Left renal cortex interstitium (tissue), 4 donors: ENCODE results near the gene KIR2DL4. TPM values are rescaled to one million over a fixed set of nuclear protein-coding genes. Genes with fewer than 3 reads are reported as not detected.
"Not testable (repeated sequence)": the region's sequence is repeated elsewhere in the genome, so short reads cannot be mapped to it uniquely, and the experiment has no call there.

ENCODE experiments used
- DNase-seq, 4 donors: peaks; one replicate each; pipeline ENCODE4 v3.0.0-alpha.2; 2013; ENCODE audit warnings: low read depth in 4 of 4, low spot score in 2 of 4, missing footprints in 1 of 4
- polyA plus RNA-seq, 4 donors: library from polyadenylated mRNA; unstranded; fragments of 120-200 nt; gene quantifications; one replicate each; pipeline ENCODE4 v1.2.1, GENCODE V29; 2013; ENCODE audit not compliant: insufficient read length in 4 of 4

The KIR2DL4 gene
- polyA plus RNA-seq, 4 donors = not detected

DNA sequence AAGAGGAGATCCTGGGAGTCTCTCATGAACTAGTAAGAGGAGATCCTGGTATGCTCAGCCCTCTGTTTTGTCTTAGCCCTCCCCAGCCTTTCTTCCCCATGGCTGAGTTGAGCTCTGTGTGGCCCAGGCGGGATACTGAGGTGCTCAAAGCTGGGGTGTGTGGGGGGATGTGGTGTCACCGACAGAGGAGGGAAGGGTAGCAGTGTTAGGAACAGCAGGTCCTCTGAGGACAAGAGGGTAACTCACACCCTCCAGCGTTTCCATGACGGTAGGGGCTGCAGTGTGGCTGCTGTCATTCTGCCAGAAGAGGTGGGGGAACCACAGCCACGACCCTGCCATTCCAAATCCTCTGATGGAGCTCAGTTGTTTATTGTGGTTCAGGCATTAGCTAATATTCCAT is 691 bp downstream of the KIR2DL4 start:
- DNase-seq = no peak

GRCh38 chr19:54804571-54804970 is 1.2 kb downstream of the KIR2DL4 start:
- DNase-seq = no peak

- DNase-seq = no peak
Observed at GRCh38 chr19:54805665-54806515, 2.5 kb downstream of the KIR2DL4 start.

DNA sequence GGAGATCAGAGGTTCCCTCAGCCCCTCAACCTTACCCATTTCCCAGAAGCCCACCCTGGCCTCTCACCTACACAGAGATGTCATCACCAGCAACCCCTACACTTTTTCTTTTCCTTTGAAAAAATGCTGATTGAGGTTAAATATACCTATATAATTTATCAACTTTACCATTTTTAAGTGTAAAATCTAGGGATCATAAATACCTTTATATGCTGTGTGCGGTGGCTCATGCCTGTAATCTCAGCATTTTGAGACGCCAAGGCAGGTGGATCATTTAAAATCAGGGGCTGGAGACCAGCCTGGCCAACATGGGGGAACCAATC is 3.1 kb downstream of the KIR2DL4 start:
- no peak for DNase-seq

DNA sequence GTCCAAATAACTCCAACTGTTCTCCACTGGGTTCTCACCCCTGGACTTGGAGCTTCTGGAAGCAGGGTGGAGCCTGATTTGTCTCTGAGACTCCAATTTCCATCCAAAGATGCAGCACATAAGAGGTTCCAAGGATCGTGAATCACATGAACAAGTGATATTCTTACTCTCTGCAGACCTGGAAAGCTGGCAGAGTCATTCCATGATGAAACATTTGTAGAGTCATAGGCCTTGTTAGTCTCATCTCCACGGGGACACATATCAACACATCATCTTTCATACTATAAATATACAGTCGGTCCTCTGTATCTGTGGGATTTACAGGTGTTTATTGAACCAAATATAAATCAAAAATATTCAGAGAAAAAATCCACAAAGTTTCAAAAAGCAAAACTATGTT is 11.2 kb downstream of the KIR2DL4 start:
- not testable (repeated sequence) for DNase-seq

DNA sequence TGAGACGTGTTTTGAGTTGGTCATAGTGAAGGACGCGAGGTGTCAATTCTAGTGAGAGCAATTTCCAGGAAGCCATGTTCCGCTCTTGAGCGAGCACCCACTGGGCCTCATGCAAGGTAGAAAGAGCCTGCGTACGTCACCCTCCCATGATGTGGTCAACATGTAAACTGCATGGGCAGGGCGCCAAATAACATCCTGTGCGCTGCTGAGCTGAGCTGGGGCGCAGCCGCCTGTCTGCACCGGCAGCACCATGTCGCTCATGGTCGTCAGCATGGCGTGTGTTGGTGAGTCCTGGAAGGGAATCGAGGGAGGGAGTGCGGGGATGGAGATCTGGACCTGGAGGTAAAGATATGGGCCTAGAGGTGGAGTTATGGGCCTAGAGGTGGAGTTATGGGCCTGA is 12.8 kb downstream of the KIR2DL4 start, which contains the start of gene KIR3DL1:
KIR3DL1 (plus strand) TSS at position 218 of the 400 bp plus-strand sequence.
- DNase-seq = not testable (repeated sequence)

DNA sequence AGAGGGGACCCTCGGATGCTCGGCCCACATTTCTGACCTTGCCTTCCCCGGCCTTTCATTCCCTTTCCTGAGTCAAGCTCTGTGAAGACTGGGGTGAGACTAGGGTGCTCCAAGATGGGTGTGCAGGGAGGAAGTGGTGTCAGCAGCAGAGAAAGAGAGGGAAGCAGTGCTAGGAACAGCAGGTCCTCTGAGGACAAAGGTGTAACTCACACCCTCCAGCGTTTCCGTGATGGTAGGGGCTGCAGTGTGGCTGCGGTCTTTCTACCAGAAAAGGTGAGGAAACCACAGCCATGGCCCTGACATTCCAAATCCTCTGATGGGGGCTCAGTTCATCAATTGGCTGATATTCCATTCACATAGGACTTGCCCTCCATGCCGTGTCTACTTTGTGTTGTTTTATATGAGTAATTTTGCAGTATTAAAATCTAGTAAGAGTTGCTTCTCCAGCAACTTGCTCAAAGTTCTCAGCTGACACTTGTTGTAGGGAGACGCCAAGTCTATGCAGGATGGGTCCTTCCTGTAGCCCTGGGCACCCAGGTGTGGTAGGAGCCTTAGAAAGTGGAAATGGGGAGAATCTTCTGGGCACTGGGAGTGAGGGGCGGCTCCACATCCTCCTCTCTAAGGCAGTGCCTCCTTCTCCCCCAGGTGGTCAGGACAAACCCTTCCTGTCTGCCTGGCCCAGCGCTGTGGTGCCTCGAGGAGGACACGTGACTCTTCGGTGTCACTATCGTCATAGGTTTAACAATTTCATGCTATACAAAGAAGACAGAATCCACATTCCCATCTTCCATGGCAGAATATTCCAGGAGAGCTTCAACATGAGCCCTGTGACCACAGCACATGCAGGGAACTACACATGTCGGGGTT is 14.5 kb downstream of the KIR2DL4 start:
- DNase-seq = no peak

- not testable (repeated sequence) for DNase-seq
Observed at GRCh38 chr19:54824416-54824815, 21.0 kb downstream of the KIR2DL4 start.

DNA sequence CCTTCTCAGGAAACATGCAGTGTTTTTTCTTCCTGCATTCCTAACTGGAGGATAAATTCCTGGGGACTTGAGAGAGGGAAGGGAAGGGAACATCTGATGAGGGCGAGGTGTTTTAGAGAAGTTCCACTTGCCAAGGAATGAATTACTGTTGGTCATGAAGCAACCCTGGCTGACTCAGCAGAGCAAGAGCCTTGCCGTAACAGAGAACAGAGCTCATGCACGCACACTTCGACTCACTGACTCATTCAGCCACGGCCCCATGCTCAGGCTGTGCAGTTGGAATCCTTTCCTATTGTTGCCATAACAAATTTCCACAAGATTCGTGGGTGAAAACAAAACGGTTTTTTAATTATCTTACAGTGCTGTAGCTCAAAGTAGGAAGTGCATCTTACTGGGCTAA is 21.9 kb downstream of the KIR2DL4 start:
- not testable (repeated sequence) for DNase-seq

GRCh38 chr19:54828064-54828463 is 24.7 kb downstream of the KIR2DL4 start:
- DNase-seq = not testable (repeated sequence)

DNA sequence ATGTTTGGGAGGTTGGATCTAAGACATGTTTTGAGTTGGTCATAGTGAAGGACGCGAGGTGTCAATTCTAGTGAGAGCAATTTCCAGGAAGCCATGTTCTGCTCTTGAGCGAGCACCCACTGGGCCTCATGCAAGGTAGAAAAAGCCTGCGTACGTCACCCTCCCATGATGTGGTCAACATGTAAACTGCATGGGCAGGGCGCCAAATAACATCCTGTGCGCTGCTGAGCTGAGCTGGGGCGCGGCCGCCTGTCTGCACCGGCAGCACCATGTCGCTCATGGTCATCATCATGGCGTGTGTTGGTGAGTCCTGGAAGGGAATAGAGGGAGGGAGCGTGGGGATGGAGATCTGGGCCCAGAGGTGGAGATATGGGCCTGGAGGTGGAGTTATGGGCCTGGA is 29.1 kb downstream of the KIR2DL4 start, which contains the start of gene KIR2DS4:
KIR2DS4 (plus strand) TSS at position 181 of the 400 bp plus-strand sequence.
- not testable (repeated sequence) for DNase-seq

DNA sequence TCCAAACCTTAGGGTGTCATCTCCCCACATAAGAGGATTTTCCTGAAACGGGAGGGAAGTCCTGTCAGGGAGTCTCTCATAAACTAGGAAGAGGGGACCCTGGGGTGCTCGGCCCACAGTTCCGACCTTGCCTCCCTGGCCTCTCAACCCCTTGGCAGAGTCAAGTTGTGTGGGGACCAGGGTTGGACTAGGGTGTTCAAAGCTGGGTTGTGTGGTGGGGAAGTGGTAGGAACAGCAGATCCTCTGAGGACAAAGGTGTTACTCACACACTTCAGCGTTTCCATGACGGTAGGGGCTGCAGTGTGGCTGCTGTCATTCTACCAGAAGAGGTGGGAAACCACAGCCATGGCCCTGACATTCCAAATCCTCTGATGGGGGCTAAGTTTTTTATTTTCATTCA is 31.7 kb downstream of the KIR2DL4 start:
- DNase-seq = not testable (repeated sequence)

GRCh38 chr19:54837522-54837921 is 34.1 kb downstream of the KIR2DL4 start:
- not testable (repeated sequence) for DNase-seq

GRCh38 chr19:54843171-54843570 is 39.8 kb downstream of the KIR2DL4 start:
- DNase-seq = not testable (repeated sequence)

GRCh38 chr19:54850061-54850640 is 46.7 kb downstream of the KIR2DL4 start, which contains the start of gene KIR3DL2:
Gene KIR3DL2 (plus strand): TSS chr19:54850443. CDS start chr19:54850476, 33 bp downstream.
- not testable (repeated sequence) for DNase-seq

GRCh38 chr19:54850930-54851329 is 47.5 kb downstream of the KIR2DL4 start:
- no peak for DNase-seq

- no peak for DNase-seq
Observed at GRCh38 chr19:54851353-54851752, 47.9 kb downstream of the KIR2DL4 start.

DNA sequence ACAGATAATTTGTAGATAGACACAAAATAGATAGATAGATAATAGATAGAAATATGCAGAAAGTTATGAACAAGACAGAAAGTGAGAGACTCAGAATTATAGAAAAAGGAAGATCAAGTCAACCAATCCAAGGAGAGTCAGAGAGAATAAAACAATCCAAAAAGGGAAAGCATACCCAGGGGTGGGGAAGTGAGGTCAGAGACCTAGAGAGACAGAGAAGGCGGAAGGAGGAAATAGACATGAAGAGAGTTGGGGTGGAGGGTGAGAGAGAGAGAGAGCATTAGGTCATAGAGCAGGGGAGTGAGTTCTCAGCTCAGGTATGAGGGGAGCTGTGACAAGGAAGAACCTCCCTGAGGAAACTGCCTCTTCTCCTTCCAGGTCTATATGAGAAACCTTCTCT is 51.8 kb downstream of the KIR2DL4 start:
- DNase-seq = not testable (repeated sequence)

DNA sequence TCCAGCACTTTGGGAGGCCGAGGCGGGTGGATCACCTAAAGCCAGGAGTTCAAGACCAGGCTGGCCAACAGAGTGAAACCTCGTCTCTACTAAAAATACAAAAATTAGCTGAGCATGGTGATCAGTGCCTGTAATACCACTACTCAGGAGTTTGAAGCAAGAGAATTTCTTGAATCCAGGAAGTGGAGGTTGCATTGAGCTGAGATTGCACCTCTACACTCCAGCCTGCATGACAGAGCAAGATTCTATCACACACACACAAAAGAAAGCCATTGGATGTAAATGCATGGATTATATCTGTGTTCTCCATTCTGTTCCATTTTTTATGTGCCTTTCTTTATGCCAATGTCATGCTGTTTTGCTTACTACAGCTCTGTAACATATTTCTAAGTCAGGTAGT is 55.1 kb downstream of the KIR2DL4 start:
- not testable (repeated sequence) for DNase-seq

DNA sequence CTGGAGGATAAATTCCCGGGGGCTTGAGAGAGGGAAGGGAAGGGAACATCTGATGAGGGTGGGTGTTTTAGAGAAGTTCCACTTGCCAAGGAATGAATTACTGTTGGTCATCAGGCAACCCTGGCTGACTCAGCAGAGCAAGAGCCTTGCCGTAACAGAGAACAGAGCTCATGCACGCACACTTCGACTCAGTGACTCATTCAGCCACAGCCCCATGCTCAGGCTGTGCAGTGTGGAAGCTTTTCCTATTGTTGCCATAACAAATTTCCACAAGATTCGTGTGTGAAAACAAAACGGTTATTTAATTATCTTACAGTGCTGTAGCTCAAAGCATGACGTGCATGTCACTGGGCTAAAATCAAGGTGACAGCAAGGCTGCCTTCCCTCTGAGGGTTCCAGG is 56.0 kb downstream of the KIR2DL4 start:
- DNase-seq = not testable (repeated sequence)

GRCh38 chr19:54863459-54863858 is 60.0 kb downstream of the KIR2DL4 start:
- DNase-seq = not testable (repeated sequence)
